NCI-H1048 (cell line): Measurements from ENCODE around the gene CELA2B.
"Not testable (repeated sequence)": the region's sequence is repeated elsewhere in the genome, so short reads cannot be mapped to it uniquely, and the experiment has no call there.

Source experiments
- DNase-seq: peaks from one replicate; lab custom pipeline; 2025; lab: John Stamatoyannopoulos, UW

CELA2B gene

DNA sequence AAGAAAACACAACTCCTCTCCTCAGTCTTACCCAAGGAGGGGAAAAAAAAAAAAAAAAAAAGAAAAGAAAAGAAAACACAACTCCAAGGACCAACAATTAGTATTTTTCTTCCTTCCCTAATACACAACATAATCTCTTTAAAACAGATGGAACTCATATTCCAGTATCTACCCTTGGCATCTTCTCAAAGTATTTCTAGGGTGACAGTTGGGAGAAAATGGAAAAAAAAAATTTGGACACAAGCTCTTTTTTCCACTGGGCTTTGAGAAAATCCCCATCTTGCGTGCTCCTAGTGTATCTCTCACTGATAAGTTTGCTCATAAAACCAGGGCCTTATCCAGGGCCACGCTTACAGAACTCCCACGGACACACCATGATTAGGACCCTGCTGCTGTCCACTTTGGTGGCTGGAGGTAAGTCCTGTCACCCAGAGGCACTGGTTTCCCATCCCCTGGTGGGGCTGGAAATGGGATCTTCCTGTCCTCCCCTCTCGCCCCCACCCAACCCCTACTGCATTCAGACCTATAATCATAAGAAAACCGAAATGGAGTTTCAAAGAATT is at the start of gene CELA2B:
Gene CELA2B, plus strand, starts transcription at position 353 of the 563 bp plus-strand sequence. Its CDS starts 22 bp downstream, at position 375.
- no peak for DNase-seq

DNA sequence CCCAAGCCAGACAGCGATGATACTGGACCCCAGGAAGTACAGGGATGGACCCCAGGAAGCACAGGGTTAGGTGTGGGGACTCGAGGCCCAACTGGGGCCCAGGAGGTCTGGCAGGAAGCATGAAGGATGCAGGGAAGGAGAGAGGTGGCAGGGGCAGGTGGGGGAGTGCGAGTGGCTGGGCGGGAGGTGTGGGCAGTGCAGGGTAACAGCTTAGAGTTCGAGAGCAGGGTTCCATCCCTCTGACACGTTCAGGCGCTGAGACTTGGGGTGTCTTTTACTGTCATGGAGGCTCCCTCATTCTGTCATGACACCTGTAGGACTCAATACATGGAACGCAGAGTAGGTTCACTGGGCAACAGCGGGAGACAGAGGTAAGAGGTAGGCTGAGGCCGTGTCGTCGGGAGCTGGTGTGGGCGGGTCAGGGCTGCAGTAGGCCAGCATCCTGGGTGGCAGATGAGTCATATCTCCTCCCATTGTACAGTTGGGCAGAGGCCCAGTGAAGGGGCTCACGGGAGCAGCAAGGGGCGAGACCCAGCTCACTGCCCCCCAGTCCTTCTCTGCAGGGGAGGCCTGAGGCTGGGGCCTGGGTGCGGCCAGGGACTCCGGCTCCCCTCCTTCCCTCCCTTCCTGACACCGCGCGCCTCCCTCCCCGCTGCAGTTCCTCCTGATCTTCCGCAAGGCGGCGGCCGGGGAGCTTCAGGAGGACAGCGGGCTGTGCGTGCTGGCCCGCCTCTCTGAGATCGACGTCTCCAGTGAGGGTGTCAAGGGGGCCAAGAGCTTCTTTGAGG is 49.2 kb upstream of the CELA2B start:
- no peak for DNase-seq

GRCh38 chr1:15427280-15427666 is 48.6 kb upstream of the CELA2B start:
- no peak for DNase-seq

- not testable (repeated sequence) for DNase-seq
Observed at GRCh38 chr1:15428252-15428651, 47.7 kb upstream of the CELA2B start.

- no peak for DNase-seq
Observed at GRCh38 chr1:15428815-15429435, 47.0 kb upstream of the CELA2B start.

- no peak for DNase-seq
Observed at GRCh38 chr1:15429701-15430149, 46.2 kb upstream of the CELA2B start.

DNA sequence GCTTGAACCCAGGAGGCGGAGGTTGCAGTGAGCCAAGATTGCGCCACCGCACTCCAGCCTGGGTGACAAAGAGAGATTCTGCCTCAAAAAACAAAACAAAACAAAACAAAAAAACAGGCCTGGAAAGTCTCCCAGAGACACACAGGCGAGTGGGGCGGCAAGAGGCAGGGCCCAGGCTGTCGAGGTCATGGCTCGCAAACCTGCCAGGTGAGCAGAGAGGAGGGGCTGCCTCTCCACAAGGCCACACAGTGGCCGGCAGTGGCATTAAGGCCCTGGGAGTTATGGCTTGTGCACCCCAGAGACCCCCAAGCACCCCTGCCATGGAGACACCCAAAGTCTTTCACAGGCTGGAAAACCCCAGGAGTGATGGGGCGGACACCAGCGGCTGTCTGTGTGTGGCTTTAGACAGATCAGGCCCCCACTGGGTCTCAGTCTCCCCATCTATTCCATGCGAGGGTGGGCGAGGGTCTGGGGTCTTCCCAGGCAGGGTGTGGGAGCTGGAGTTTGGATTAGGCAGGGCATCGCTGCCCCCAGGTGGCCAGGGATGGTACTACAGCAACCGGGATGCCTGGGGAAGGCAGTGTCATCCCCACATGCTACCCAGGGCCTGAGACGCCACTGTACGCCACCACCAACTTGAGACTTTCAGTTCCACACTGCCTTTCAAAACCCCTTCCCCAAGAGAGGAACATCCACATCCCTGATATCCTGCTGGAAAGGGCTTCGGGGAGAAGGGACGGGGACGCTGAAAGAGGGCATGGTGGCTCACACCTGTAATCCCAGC is 44.9 kb upstream of the CELA2B start:
- no peak for DNase-seq

- DNase-seq = no peak
Observed at GRCh38 chr1:15431571-15431948, 44.3 kb upstream of the CELA2B start.

GRCh38 chr1:15432324-15432723 is 43.6 kb upstream of the CELA2B start:
- no peak for DNase-seq

GRCh38 chr1:15433471-15433870 is 42.4 kb upstream of the CELA2B start:
- DNase-seq = no peak

DNA sequence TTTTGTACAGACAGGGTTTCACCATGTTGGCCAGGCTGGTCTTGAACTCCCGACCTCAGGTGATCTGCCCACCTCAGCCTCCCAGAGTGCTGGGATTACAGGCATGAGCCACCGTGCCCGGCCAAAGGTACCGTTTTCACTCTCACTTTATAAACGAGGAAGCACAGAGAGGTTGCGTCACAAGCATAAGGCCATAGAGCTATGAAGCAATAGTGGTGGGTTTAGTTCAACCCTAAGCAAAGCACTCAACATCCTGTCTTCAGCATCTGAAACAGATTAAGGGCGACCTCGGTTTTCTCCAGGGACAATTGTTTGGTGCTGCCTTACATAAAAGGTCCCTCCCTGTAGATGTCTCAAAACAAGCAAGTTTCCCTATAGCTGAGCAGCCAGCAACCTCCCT is 41.2 kb upstream of the CELA2B start:
- not testable (repeated sequence) for DNase-seq

DNA sequence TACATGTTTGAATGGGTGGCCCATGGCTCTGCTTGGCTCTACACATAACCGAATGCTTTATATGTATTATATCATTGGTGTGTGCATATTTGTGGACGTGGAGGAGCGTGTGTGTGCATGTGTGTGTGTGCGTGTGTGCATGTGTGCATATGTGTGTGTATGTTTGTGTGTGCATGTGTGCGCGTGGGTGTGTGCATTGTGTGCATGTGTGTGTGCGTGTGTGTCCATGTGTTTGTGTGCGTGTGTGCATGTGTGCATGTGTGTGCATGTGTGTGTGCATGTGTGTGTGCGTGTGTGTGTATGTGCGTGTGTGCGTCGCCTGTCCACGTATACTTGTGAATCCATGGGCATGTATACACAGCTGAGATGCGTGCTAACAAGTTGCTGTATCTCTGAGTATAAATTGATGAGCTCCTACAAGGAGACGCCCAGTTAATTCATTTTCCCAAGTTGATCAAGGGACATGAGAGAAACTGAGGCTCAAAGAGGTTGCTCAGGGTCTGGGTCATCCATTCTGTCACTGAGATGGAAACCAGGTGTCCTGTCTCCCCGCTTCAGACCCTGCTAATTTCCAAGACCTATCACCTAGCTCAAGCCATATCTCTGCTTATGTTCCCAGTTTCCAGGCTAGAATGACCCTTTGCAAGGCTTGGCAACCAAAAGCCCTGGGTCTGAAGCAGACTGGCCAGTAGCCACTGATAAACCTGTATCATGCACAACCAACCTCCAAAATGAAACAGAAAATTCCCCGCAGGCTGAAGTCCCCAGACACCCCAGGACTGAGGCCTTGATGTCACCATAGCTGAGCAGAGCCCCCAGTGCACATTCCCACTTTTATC is 40.4 kb upstream of the CELA2B start:
- DNase-seq = no peak

GRCh38 chr1:15436881-15437442 is 38.9 kb upstream of the CELA2B start:
- DNase-seq = no peak

DNA sequence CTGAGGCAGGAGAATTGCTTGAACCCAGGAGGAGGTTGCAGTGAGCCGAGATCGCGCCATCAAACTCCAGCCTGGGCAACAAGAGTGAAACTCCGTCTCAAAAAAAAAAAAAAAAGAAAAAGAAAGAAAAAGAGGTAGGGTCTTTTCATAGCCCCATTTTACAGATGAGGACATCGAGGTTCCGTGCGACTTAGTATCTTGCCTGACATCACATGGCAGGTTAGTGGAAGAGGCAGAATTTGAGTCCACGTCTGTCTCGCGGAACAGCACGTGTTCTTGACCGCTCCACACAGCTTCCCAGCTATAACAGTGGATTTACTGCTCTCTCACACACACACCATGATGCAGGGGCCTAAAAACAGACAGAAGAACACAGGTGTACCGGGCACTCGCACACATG is 36.6 kb upstream of the CELA2B start:
- DNase-seq = no peak

DNA sequence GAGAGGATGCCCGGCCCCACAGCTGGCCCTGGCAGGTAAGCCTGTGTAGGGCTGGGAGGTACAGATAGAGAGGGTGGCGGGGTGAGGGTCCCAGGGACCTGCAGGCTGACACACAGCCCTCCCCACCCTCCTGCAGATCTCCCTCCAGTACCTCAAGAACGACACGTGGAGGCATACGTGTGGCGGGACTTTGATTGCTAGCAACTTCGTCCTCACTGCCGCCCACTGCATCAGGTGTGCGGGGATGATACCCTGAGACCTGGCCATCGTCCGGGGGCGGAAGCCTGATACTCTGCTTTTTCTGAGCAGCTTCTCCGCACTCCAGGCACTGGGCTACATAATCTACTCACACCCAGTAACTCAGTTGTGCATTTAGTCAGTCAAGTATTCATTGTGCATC is 35.5 kb upstream of the CELA2B start:
- DNase-seq = no peak

DNA sequence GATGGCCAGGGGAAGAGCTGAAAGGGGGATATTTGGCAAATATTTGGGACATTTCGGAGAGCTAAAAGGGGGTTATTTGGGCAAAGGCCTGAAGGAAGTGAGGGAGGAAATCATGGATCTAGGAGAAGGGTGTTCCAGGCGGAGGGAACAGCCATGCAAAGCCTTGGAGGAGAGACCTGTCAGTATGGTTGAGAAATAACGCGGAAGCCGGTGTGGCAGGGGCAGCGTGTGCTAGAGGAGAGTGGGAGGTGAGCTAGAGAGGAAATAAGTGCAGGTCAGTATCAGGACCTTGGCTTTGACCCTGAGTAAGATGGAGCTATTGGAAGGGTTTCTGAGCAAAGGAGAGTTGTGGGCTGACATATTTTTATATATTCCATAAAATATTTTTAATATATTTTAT is 34.7 kb upstream of the CELA2B start:
- no peak for DNase-seq

DNA sequence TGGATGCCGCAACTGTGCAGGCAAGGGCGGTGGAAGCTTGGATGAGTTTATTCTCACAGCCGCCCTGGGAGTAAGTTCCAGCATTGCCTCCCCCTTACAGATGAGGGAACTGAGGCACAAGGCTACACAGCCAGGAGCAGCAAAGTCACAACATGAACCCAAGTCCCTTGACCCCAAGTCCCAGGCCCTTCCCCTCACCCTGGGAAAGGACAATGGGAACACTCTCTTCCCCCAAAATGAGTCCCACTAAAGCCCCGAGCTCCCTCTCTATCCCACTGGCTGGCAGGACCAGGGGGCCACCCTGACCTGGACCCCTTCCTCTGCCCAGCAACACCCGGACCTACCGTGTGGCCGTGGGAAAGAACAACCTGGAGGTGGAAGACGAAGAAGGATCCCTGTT is 33.8 kb upstream of the CELA2B start:
- no peak for DNase-seq

DNA sequence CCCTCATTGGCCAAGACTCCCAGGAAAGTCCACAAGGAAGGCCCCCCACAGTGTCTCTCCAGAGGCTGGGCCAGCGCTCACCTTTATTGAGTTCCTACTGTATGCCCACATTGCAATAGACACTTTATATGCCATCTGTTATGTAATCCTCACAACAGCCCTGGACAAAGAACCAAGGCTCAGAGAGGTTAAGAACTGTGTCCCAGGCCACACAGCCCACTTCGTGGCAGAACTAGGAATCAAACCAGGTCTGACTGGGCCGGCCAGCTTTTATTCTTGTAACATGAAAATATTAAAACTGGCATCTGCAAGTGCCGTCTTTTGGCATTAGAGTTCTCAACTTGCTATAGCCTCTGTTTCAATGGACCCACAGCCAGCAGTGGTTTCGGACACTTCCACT is 33.1 kb upstream of the CELA2B start:
- DNase-seq = no peak

DNA sequence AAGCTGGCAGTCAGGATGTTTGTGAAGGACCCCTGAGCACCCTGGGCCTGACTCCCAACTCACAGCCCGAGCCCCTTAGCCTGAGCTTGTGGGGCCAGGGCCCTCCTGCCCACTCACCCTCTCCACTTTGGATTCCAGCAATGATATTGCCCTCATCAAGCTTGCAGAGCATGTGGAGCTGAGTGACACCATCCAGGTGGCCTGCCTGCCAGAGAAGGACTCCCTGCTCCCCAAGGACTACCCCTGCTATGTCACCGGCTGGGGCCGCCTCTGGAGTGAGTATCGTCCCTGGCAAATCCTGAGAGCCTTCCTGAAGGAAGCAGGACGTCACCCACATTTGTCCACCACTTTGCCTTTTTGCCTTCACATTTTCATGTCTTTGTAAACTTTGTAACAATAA is 32.6 kb upstream of the CELA2B start:
- DNase-seq = no peak

- no peak for DNase-seq
Observed at GRCh38 chr1:15444468-15445389, 31.2 kb upstream of the CELA2B start.
